CD4-positive, alpha-beta memory T cell (primary cell): ENCODE results near the gene PXT1. TPM values are rescaled to one million over a fixed set of nuclear protein-coding genes. Genes with fewer than 3 reads are reported as not detected.

Experiments
- polyA plus RNA-seq, 2 donors: library from polyadenylated mRNA; unstranded; fragments of 300-500 nt; fragmentation: Illumina TruSeq; gene quantifications; one replicate each; pipeline ENCODE4 v1.2.3, GENCODE V29; 2021
- total RNA-seq, 2 experiments: library from RNA; stranded (reverse); gene quantifications; one replicate each; pipeline ENCODE4 v1.2.3, GENCODE V29; 2021

Gene PXT1
- total and polyA plus RNA-seq, 4 experiments from 2014 or later = 0.25 TPM; not detected in 3

Other genes starting within 250 kb of the PXT1 start
- gene BRPF3, start 246.1 kb downstream of the PXT1 start, total RNA-seq = 10 to 100 TPM; 36.2 to 36.7 TPM
- gene BRPF3, start 246.1 kb downstream of the PXT1 start, polyA plus RNA-seq = 1 to 10 TPM; 1.8 to 7.9 TPM
- gene PNPLA1, start 172.8 kb downstream of the PXT1 start, total RNA-seq = under 1 TPM in 1 of 2 experiments, not detected in 1; 0.42 TPM
- not detected for gene PNPLA1, start 172.8 kb downstream of the PXT1 start, polyA plus RNA-seq
- not detected for gene BNIP5, start 106.0 kb downstream of the PXT1 start, total RNA-seq
- not detected for gene BNIP5, start 106.0 kb downstream of the PXT1 start, polyA plus RNA-seq
- 1 to 10 TPM; 3.1 to 3.2 TPM for gene ETV7, start 55.2 kb downstream of the PXT1 start, total RNA-seq
- gene ETV7, start 55.2 kb downstream of the PXT1 start, polyA plus RNA-seq = 1 to 10 TPM in 1 of 2 donors, under 1 TPM in 1; 0.67 to 5.4 TPM
- gene KCTD20, start 146 bp upstream of the PXT1 start, total RNA-seq = 10 to 100 TPM; 35.2 to 38.9 TPM
- 10 to 100 TPM; 36.8 to 37.3 TPM for gene KCTD20, start 146 bp upstream of the PXT1 start, polyA plus RNA-seq
- gene STK38, start 104.6 kb upstream of the PXT1 start, total RNA-seq = 100 to 1,000 TPM; 186 to 190 TPM
- gene STK38, start 104.6 kb upstream of the PXT1 start, polyA plus RNA-seq = 100 to 1,000 TPM in 1 of 2 donors, 10 to 100 TPM in 1; 54.3 to 124 TPM
- gene SRSF3, start 151.5 kb upstream of the PXT1 start, total RNA-seq = 100 to 1,000 TPM; 337 to 350 TPM
- 100 to 1,000 TPM; 293 to 328 TPM for gene SRSF3, start 151.5 kb upstream of the PXT1 start, polyA plus RNA-seq
- 10 to 100 TPM; 10.5 to 12.9 TPM for gene CDKN1A, start 235.9 kb upstream of the PXT1 start, total RNA-seq
- gene CDKN1A, start 235.9 kb upstream of the PXT1 start, polyA plus RNA-seq = 10 to 100 TPM in 1 of 2 donors, 1 to 10 TPM in 1; 3.3 to 20.6 TPM